ENCODE measurements around the gene HGFAC. TPM values are rescaled to one million over a fixed set of nuclear protein-coding genes. Genes with fewer than 3 reads are reported as not detected.
A peak's percentile ranks its signal among the peaks of the same experiment; 100 is the strongest.

The HGFAC gene
- total RNA-seq, 1 experiment from 2014 or later: 0.04 TPM

DNA sequence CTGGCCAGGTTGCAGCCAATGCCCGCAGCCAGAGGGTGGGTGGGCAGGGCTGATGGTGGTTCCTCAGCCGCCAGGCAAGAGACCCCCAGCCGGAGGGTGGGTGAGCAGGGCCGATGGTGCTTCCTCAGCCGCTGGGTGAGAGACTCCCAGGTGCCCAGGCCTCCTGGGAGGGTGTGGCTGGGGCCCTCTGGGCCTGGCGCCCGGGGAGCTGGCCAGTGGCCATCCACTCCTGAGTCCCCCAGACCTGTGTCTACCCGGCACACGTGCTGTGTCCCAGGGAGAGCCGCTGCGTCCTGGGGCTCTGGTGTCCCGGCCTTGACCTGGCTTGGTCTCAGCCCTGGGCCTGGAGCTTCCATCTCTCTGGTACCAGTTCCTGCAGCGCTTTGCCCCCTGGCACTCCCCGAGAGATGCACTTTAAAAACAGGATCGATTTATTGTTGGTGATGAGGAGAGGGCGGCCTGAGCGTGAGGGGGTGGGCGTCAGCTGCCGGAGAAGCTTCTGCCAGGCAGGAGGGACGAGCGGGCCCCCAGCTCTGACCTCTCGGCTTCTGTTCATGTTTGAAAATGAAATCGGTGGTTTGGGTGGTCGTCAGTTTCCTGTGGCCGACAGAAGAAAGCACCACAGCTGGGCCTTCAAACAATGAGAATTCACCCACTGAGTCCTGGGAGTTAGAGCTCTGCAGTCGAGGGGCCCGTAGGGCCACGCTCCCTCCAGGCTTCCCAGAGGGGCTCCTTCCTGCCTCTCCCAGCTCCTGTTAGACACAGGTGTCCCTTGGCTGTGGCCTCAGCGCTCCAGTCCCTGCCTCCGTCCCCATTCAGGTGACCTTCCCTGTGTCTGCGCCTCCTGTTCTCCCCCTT is 27.8 kb downstream of the HGFAC start:
- ATAC-seq (no peak), DNase-seq (no peak)
- Histone ChIP-seq H3K4me2 (ENCODE audit: low read length) (no peak overlapping the region), H4K20me1 (ENCODE audit: low read length) (no peaks in the 10 kb centered on the region), H3K9ac (ENCODE audit: low read length) (no peak overlapping the region), H3F3A (ENCODE audit: low read length, unreplicated experiment) (no peaks in the 10 kb centered on the region), H3K9me3 (ENCODE audit: low read length) (no peaks in the 10 kb centered on the region), H3K27ac (ENCODE audit: low read length) (no peak overlapping the region), H2AFZ (ENCODE audit: low read length) (no peak overlapping the region), H3K36me3 (ENCODE audit: low read depth, low read length) (no peaks in the 10 kb centered on the region), H3K27me3 (ENCODE audit: low read length) (no peaks in the 10 kb centered on the region), H3K79me2 (ENCODE audit: low read length) (no peaks in the 10 kb centered on the region), H3K9me2 (replicated peaks; ENCODE audit: low read length) (no peaks in the 10 kb centered on the region), H3K4me1 (ENCODE audit: insufficient read depth, low read length) (no peaks in the 10 kb centered on the region), H3K4me3 (ENCODE audit: low read length) (no peak overlapping the region)
- intact Hi-C loops (cut with micrococcal nuclease): no loop called here
- ChIA-PET CTCF (no interaction called here), POLR2A (ENCODE audit: unreplicated experiment) (no interaction called here)
- TF ChIP-seq, protein P1, sequence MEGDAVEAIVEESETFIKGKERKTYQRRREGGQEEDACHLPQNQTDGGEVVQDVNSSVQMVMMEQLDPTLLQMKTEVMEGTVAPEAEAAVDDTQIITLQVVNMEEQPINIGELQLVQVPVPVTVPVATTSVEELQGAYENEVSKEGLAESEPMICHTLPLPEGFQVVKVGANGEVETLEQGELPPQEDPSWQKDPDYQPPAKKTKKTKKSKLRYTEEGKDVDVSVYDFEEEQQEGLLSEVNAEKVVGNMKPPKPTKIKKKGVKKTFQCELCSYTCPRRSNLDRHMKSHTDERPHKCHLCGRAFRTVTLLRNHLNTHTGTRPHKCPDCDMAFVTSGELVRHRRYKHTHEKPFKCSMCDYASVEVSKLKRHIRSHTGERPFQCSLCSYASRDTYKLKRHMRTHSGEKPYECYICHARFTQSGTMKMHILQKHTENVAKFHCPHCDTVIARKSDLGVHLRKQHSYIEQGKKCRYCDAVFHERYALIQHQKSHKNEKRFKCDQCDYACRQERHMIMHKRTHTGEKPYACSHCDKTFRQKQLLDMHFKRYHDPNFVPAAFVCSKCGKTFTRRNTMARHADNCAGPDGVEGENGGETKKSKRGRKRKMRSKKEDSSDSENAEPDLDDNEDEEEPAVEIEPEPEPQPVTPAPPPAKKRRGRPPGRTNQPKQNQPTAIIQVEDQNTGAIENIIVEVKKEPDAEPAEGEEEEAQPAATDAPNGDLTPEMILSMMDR (conservative IDR thresholded peaks at IDR 0.05; ENCODE audit: low read depth, low read length): no peak
- TF ChIP-seq EZH2phosphoT487 (IDR thresholded peaks at IDR 0.05; ENCODE audit: borderline replicate concordance, low read length): no peak
- TF ChIP-seq EZH2 (IDR thresholded peaks at IDR 0.05; ENCODE audit: low read length, unreplicated experiment): no peak
- BruUV-seq (replicated peaks): no TSS peak

DNA sequence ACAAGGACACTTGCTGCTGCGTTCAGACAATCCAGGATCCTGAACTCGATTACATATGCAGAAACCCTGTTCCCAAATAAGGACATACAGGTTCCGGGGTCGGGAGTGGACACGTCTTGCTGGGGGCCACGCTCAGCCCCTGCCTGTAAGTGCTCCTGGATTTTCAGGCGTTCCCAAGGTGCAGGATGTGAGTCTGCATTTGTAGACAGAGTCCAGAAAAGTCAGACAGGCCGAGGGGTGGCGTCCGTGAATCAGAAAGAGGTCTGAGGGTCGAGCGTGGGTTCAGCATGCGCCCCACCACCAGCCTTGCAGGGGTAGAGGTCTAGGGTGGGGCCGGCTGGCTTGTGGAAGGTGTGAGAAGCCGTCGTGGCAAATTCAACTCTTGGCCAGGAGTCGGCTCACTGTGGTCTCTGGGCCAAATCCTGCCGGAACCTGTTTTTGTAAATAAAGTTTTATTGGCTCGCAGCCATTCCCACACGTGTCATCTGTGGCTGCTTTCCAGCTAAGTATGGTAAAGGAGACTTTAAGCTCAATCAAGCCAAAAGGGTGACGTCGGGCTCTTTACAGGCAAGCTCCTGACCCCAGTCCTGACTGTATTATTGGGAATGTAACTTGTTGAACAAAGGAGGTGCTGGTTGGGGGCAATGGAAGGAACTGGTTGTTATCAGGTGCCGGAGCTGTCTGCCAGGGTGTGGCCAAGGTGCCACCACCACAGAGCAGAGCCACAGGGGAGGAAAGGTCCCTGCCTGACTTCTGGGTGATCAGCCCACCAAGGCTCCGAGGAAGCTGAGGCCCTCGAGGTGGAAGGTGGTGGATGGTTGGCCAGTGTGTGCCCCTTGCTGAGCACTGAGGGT is 28.7 kb downstream of the HGFAC start:
- Histone ChIP-seq H3K27ac (ENCODE audit: low read length) (no peak overlapping the region), H3K9me3 (ENCODE audit: low read length) (no peaks in the 10 kb centered on the region), H3K4me2 (ENCODE audit: low read length) (no peak overlapping the region), H3K9ac (ENCODE audit: low read length) (no peak overlapping the region), H3K4me3 (ENCODE audit: low read length) (no peak overlapping the region), H3K4me1 (ENCODE audit: insufficient read depth, low read length) (no peaks in the 10 kb centered on the region), H3F3A (ENCODE audit: low read length, unreplicated experiment) (no peaks in the 10 kb centered on the region), H2AFZ (ENCODE audit: low read length) (no peak overlapping the region), H3K79me2 (ENCODE audit: low read length) (no peaks in the 10 kb centered on the region), H4K20me1 (ENCODE audit: low read length) (no peaks in the 10 kb centered on the region), H3K27me3 (ENCODE audit: low read length) (no peaks in the 10 kb centered on the region), H3K9me2 (replicated peaks; ENCODE audit: low read length) (no peaks in the 10 kb centered on the region), H3K36me3 (ENCODE audit: low read depth, low read length) (no peaks in the 10 kb centered on the region)
- intact Hi-C loops (cut with micrococcal nuclease): no loop called here
- peak; percentile 43 for ATAC-seq
- DNase-seq: peak; percentile 40
- POLR2A ChIA-PET (ENCODE audit: unreplicated experiment): no interaction called here
- CTCF ChIA-PET: no interaction called here
- no TSS peak for BruUV-seq (replicated peaks)
- TF ChIP-seq EZH2 (IDR thresholded peaks at IDR 0.05; ENCODE audit: low read length, unreplicated experiment) (no peak), EZH2phosphoT487 (IDR thresholded peaks at IDR 0.05; ENCODE audit: borderline replicate concordance, low read length) (no peak)
- TF ChIP-seq, protein P1 (conservative IDR thresholded peaks at IDR 0.05; ENCODE audit: low read depth, low read length): no peak
